HepG2 (cell line): ENCODE data around the gene ZNF221. TPM values are rescaled to one million over a fixed set of nuclear protein-coding genes. Genes with fewer than 3 reads are reported as not detected.

Experiments used
- ARID3A ChIP-seq: IDR thresholded peaks from 2 replicates; pipeline ENCODE4 v1.6.1; 2012; ENCODE audit warnings: low read depth, low read length, improper control_type of control experiment
- ATF7 ChIP-seq, 2 experiments: fragments of 450-650 bp in 1 of 2; sonication (generic) in 1 of 2; formaldehyde crosslinking in 1 of 2; IDR thresholded peaks; 2 replicates each; pipeline versions ENCODE4 v1.4.0 to v1.6.1; 2016 to 2020; ENCODE audit warnings: antibody characterized with exemption in 1 of 2, mild to moderate bottlenecking in 1 of 2, missing genetic modification reagents in 1 of 2
- DDIT3 ChIP-seq: sonication (generic); formaldehyde crosslinking; IDR thresholded peaks from 2 replicates; pipeline ENCODE4 v1.4.0; 2020; ENCODE audit warnings: mild to moderate bottlenecking, missing genetic modification reagents
- HDAC6 ChIP-seq: fragments of 200-600 bp; sonication (generic); IDR thresholded peaks from 2 replicates; pipeline ENCODE4 v1.7.0; 2017; ENCODE audit warnings: mild to moderate bottlenecking, antibody characterized with exemption, low read length, low read depth
- HNF4G ChIP-seq, 2 experiments: sonication (generic) in 1 of 2; formaldehyde crosslinking in 1 of 2; IDR thresholded peaks; 2 replicates each; pipeline versions ENCODE4 v1.4.0 to v1.6.1; 2011 to 2020; ENCODE audit warnings: borderline replicate concordance in 2 of 2, low read depth in 2 of 2, mild to moderate bottlenecking in 2 of 2, low read length in 1 of 2, missing genetic modification reagents in 1 of 2, moderate library complexity in 1 of 2
- NFKB2 ChIP-seq: sonication (generic); formaldehyde crosslinking; IDR thresholded peaks from 2 replicates; pipeline ENCODE4 v1.4.0; 2020; ENCODE audit warnings: missing genetic modification reagents, borderline replicate concordance
- PAF1 ChIP-seq: IDR thresholded peaks from 2 replicates; pipeline ENCODE4 v1.6.1; 2016; ENCODE audit warnings: missing genetic modification reagents, missing compliant biosample characterization
- PCBP1 ChIP-seq: fragments of 200-400 bp; formaldehyde crosslinking; IDR thresholded peaks from 2 replicates; pipeline ENCODE4 v1.6.1; 2017; ENCODE audit warnings: mild to moderate bottlenecking, low read depth, low read length, borderline replicate concordance
- RNF2 ChIP-seq: fragments of 450-650 bp; conservative IDR thresholded peaks from 2 replicates; pipeline ENCODE4 v1.6.1; 2016; ENCODE audit warnings: low read depth
- RXRA ChIP-seq: sonication (generic); formaldehyde crosslinking; IDR thresholded peaks from 2 replicates; pipeline ENCODE4 v1.5.1; 2020; ENCODE audit warnings: missing genetic modification reagents
- SALL2 ChIP-seq: sonication (generic); formaldehyde crosslinking; IDR thresholded peaks from 2 replicates; pipeline ENCODE4 v1.8.1; 2023; ENCODE audit warnings: mild to moderate bottlenecking, missing genetic modification reagents, inconsistent platforms
- SMAD1 ChIP-seq: sonication (generic); formaldehyde crosslinking; IDR thresholded peaks from 2 replicates; pipeline ENCODE4 v1.4.0; 2020; ENCODE audit warnings: missing genetic modification reagents, low read depth, mild to moderate bottlenecking, borderline replicate concordance
- TEAD2 ChIP-seq: sonication (generic); formaldehyde crosslinking; IDR thresholded peaks from 2 replicates; pipeline ENCODE4 v1.9.0; 2021; ENCODE audit warnings: missing genetic modification reagents
- THYN1 ChIP-seq: sonication (generic); formaldehyde crosslinking; IDR thresholded peaks from 2 replicates; pipeline ENCODE4 v1.8.1; 2023; ENCODE audit warnings: low read depth, mild to moderate bottlenecking, moderate library complexity, missing genetic modification reagents, borderline replicate concordance
- ZFP62 ChIP-seq: sonication (generic); formaldehyde crosslinking; IDR thresholded peaks from 2 replicates; pipeline ENCODE4 v1.4.0; 2020; ENCODE audit warnings: missing genetic modification reagents
- ZNF225 ChIP-seq: sonication (generic); formaldehyde crosslinking; IDR thresholded peaks from 2 replicates; pipeline ENCODE4 v1.4.0; 2020; ENCODE audit warnings: mild to moderate bottlenecking, missing genetic modification reagents
- ZNF282 ChIP-seq: fragments of 450-650 bp; IDR thresholded peaks from 2 replicates; pipeline ENCODE4 v1.6.1; 2018; ENCODE audit not compliant: partially characterized antibody
- ZNF431 ChIP-seq: sonication (generic); formaldehyde crosslinking; IDR thresholded peaks from 2 replicates; pipeline ENCODE4 v1.9.0; 2022; ENCODE audit warnings: missing genetic modification reagents, low read depth, mild to moderate bottlenecking, borderline replicate concordance
- ZNF720 ChIP-seq: sonication (generic); formaldehyde crosslinking; IDR thresholded peaks from 2 replicates; pipeline ENCODE4 v1.4.0; 2020; ENCODE audit warnings: missing genetic modification reagents
- ZNF83 ChIP-seq: sonication (generic); formaldehyde crosslinking; IDR thresholded peaks from 2 replicates; pipeline ENCODE4 v1.4.0; 2020; ENCODE audit warnings: missing genetic modification reagents, mild to moderate bottlenecking, borderline replicate concordance
- ZNF839 ChIP-seq: sonication (generic); formaldehyde crosslinking; IDR thresholded peaks from 2 replicates; pipeline ENCODE4 v1.4.0; 2020; ENCODE audit warnings: missing genetic modification reagents, mild to moderate bottlenecking, borderline replicate concordance
- ZSCAN5A ChIP-seq: sonication (generic); formaldehyde crosslinking; IDR thresholded peaks from 2 replicates; pipeline ENCODE4 v1.8.0; 2022; ENCODE audit warnings: mild to moderate bottlenecking, missing genetic modification reagents, borderline replicate concordance
- polyA plus RNA-seq, 8 experiments: library from polyadenylated mRNA; depleted of rRNA in 3 of 8; stranded (reverse) in 7 of 8; unstranded in 1 of 8; fragments of >200 nt; fragmentation: Illumina TruSeq in 4 of 8; extraction: Trizol in 4 of 8; gene quantifications; 2 replicates each; pipeline versions ENCODE4 v1.2.1 to v1.2.3, GENCODE V29; 2011 to 2016; ENCODE audit warnings: low read depth in 4 of 8, missing spikeins in 1 of 8, mixed read lengths in 1 of 8; ENCODE audit not compliant: insufficient read depth in 1 of 8
- total RNA-seq, 5 experiments: library from RNA; depleted of rRNA; stranded (reverse); fragments of >200 nt; fragmentation: Illumina TruSeq; extraction: Trizol; gene quantifications; 2 replicates each; pipeline ENCODE4 v1.2.3, GENCODE V29; 2016; ENCODE audit warnings: low read depth in 1 of 5
- TF ChIP-seq, protein P1 (sequence below): IDR thresholded peaks from 2 replicates; pipeline ENCODE4 v1.6.1; 2016; ENCODE audit warnings: low read depth

The ZNF221 gene
- total and polyA plus RNA-seq, 2 of the 13 experiments (the other 11 are each of a cell fraction or from before 2014, with no cell fraction given), result 0.48 to 3.4 TPM

DNA sequence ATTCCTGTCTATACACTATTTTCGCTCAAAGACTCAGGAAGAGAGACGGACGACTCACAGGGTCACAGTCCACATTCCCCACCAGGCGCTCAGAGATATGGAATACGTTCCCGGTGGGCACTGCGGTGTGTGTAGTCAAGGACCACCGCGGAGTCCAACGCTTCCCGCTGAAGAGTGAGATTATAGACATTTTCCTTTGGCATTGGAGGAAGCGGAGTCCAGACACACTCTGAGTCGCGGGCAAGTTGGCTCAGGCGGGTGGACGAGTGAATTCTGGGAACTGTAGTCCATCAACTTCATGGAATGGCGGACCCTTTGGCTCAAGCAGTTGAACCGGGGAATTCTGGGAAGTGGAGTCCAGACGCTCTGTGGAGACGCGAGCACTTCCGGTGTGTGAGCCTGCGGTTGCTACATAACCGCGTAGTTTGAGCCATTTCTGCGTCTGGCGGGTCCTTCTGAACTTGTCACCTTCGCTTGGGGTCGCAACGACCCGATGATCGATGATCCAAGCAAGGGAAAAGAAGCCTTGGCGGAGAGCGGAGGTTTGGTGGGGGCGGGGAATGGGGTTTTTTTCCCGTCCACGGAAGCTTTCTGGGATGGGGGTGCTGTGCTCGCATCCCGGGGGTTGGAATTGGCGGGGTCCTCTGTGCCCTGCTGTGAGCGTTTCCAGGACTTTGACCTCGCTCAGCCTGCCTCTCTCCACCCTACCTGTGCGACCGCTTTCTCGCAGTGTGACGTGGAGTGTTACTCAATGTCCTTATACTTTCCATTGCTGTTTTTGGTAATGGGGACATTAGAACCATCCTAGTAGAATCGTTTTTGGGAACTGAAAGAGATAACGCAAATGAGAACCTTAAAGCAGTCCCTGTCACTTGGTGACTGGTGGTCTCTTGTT lies 51.8 kb downstream of the ZNF221 start, which contains the start of gene ZNF230 (continued):
- TF ChIP-seq DDIT3 (CRISPR knock-in tag), result no peak
- TF ChIP-seq ZSCAN5A, result no peak
- TF ChIP-seq ZNF282, result no peak
- TF ChIP-seq, protein P1, sequence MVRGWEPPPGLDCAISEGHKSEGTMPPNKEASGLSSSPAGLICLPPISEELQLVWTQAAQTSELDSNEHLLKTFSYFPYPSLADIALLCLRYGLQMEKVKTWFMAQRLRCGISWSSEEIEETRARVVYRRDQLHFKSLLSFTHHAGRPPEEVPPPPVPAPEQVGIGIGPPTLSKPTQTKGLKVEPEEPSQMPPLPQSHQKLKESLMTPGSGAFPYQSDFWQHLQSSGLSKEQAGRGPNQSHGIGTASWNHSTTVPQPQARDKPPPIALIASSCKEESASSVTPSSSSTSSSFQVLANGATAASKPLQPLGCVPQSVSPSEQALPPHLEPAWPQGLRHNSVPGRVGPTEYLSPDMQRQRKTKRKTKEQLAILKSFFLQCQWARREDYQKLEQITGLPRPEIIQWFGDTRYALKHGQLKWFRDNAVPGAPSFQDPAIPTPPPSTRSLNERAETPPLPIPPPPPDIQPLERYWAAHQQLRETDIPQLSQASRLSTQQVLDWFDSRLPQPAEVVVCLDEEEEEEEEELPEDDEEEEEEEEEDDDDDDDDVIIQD, result no peak
- no peak for TF ChIP-seq TEAD2
- no peak for TF ChIP-seq ZNF83 (CRISPR knock-in tag)
- 0 out of 2 replicates have a peak, but pooled peaks have one; percentile 11 for TF ChIP-seq ZNF431 (CRISPR knock-in tag)
- TF ChIP-seq ZNF720, result no peak
- no peak for TF ChIP-seq NFKB2 (CRISPR knock-in tag)
- no peak; the same call in 1 of the 2 replicates for TF ChIP-seq ZNF839
- no peak for TF ChIP-seq ZNF225 (CRISPR knock-in tag)
- TF ChIP-seq ARID3A, result no peak
- no peak for TF ChIP-seq HDAC6
- peak; percentile 56; the same call in 1 of the 2 replicates for TF ChIP-seq RXRA (CRISPR knock-in tag)
- TF ChIP-seq PCBP1, result no peak
- TF ChIP-seq ZFP62 (CRISPR knock-in tag), result peak; percentile 36; the same call in 1 of the 2 replicates
- no peak for TF ChIP-seq SMAD1 (CRISPR knock-in tag)
- TF ChIP-seq PAF1 (CRISPR knock-in tag), result no peak
- no peak for TF ChIP-seq RNF2
- TF ChIP-seq ATF7 (IDR thresholded peaks at IDR 0.05), result no peak
- TF ChIP-seq ATF7 (CRISPR knock-in tag; IDR thresholded peaks at IDR 0.05), result no peak
- TF ChIP-seq HNF4G (IDR thresholded peaks at IDR 0.05; ENCODE audit: borderline replicate concordance, low read depth, low read length), result peak; percentile 27
- 0 out of 2 replicates have a peak, but pooled peaks have one; percentile 64 for TF ChIP-seq HNF4G (CRISPR knock-in tag; IDR thresholded peaks at IDR 0.05; ENCODE audit: borderline replicate concordance, low read depth)
- no peak for TF ChIP-seq THYN1 (CRISPR knock-in tag)
- peak; percentile 67; the same call in 1 of the 2 replicates for TF ChIP-seq SALL2 (CRISPR knock-in tag)
